Mesenteric fat pad (tissue), 1 donor: ENCODE data around the gene FOSB. TPM values are rescaled to one million over a fixed set of nuclear protein-coding genes. Genes with fewer than 3 reads are reported as not detected.

Source experiments
- DNase-seq: peaks from one replicate; pipeline ENCODE4 v3.0.0-alpha.2; 2020; ENCODE audit warnings: low spot score
- microRNA-seq: library from miRNA; unstranded; fragments of <30 nt; microRNA quantifications from one replicate; pipeline ENCODE4 v1.2.0, GENCODE V29; 2020; ENCODE audit warnings: borderline number of aligned reads
- total RNA-seq: library from RNA; stranded (reverse); fragmentation: NEBNext Ultra II Directional; extraction: Animal tissue kit (Norgen Biotek cat#: 25700); gene quantifications from one replicate; pipeline ENCODE4 v1.2.1, GENCODE V29; 2021
- donor health status: DM: yes; HTN: yes; CAD: no.

The FOSB gene
- total RNA-seq, 1 donor from 2014 or later = 907 TPM

DNA sequence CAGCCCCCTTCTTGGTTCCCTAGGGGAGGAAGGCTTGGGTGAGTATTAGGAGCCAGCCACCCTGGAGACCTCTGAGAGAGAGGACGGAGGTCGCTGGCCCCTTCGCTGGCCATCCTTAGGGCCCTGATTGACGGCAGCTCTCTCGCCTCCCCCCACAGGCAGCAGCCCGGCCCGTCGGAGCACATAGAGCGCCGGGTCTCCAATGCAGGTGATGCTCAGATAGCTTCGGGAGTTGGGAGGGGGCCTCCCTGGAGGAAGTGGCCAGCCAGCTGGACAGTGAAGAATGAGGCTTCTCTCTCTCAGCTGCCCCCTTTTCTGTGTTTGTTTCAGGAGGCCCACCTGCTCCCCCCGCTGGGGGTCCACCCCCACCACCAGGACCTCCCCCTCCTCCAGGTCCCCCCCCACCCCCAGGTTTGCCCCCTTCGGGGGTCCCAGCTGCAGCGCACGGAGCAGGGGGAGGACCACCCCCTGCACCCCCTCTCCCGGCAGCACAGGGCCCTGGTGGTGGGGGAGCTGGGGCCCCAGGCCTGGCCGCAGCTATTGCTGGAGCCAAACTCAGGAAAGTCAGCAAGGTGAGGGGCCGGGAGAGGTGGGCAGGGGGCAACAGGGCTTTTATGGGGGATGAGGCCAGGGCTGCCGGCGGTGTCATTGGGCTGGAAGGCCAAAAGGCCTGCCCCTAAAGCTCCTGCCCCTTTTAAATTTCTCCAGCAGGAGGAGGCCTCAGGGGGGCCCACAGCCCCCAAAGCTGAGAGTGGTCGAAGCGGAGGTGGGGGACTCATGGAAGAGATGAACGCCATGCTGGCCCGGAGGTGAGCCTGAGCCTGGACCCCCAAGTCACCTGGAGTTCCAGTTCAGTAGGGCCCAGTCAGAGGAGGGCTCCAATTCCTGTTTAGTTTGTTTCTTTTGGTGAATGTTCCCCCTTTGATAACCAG, 54.5 kb downstream of the FOSB start:
- no peak for DNase-seq

DNA sequence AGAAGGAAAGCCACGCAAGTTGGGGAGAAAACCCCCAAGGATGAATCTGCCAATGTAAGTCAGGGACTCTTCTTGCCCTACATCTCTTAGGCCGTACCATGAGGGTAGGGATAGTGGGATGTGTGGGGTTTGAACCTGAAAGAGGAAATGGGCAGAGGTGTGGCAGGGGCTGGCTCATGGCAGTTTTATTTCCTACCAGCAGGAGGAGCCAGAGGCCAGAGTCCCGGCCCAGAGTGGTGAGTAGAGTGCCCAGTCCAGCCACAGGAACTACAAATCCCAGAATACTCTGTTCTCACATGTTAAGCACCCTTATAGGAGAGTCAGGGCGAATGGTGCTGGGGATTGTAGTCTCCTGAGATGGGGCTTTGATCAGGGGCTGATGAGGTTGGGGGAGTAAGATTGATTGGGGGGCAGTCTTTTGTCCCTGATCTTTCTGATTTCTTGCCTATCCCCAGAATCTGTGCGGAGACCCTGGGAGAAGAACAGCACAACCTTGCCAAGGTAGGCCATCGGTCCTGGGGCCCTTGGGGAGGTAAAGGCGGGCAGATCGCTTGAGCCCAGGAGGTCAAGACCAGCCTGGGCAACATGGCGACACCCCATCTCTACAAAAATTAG, 56.0 kb downstream of the FOSB start:
- DNase-seq = no peak

DNA sequence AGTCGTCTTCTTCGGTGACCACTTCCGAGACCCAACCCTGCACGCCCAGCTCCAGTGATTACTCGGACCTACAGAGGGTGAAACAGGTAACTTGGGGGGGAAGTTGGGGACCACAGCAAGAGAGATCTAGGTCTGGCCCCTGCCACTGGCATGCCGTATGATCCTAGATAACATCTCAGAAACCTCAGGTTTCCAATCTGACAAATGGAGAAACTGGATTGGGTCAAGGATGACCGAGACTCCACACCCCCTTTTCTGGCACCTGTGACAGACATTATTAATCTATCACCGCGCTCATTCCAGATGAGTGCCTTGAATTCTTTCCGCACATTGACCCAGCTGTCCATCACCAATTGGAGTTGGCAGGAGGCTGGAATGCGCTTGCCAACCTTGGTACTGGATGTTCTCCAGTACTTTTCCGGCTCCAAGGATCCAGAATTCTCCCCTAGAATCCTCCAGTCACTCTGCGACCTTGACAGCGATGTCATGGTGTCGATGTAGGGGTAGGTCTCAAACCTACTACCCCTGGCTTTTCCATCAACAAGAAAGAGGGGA, 56.9 kb downstream of the FOSB start:
- DNase-seq = no peak

Small RNA genes within 50 kb of the gene (microRNA-seq; reads per million reads assigned to microRNA genes)
- gene MIR6088 = not detected

Other genes with a start within 250 kb of the FOSB start
- 4.8 TPM for gene EXOC3L2, start 222.6 kb upstream of the FOSB start, total RNA-seq
- 25.9 TPM for gene MARK4, start 216.7 kb upstream of the FOSB start, total RNA-seq
- gene CKM, start 145.1 kb upstream of the FOSB start, total RNA-seq = not detected
- not detected for gene KLC3, start 127.2 kb upstream of the FOSB start, total RNA-seq
- 12.3 TPM for gene ERCC2, start 97.4 kb upstream of the FOSB start, total RNA-seq
- 17.6 TPM for gene PPP1R13L, start 62.9 kb upstream of the FOSB start, total RNA-seq
- gene POLR1G, start 61.4 kb upstream of the FOSB start, total RNA-seq = 6.7 TPM
- 82.3 TPM for gene ERCC1, start 44.1 kb upstream of the FOSB start, total RNA-seq
- 8.3 TPM for gene RTN2, start 29.1 kb downstream of the FOSB start, total RNA-seq
- gene PPM1N, start 30.4 kb downstream of the FOSB start, total RNA-seq = 1.1 TPM
- gene VASP, start 39.5 kb downstream of the FOSB start, total RNA-seq = 104 TPM
- 12.5 TPM for gene OPA3, start 116.8 kb downstream of the FOSB start, total RNA-seq
- gene GPR4, start 134.2 kb downstream of the FOSB start, total RNA-seq = 32.7 TPM
- gene EML2, start 171.4 kb downstream of the FOSB start, total RNA-seq = 33.6 TPM
- gene GIPR, start 200.2 kb downstream of the FOSB start, total RNA-seq = 7.1 TPM
- 239 TPM for gene SNRPD2, start 224.0 kb downstream of the FOSB start, total RNA-seq
- gene QPCTL, start 224.7 kb downstream of the FOSB start, total RNA-seq = 7.7 TPM